H9 (cell line): ENCODE data around the gene PAPOLG. TPM values are rescaled to one million over a fixed set of nuclear protein-coding genes. Genes with fewer than 3 reads are reported as not detected.

Source experiments
- DNase-seq: peaks from one replicate; pipeline ENCODE4 v3.0.0-alpha.2; 2017
- H2AFZ ChIP-seq: one replicate; pipeline ENCODE4 v1.6.1; 2013; ENCODE audit warnings: mild to moderate bottlenecking, low read length, control low read depth, moderate library complexity
- H2AK5ac ChIP-seq: 2 replicates; pipeline ENCODE4 v1.6.1; 2013; ENCODE audit warnings: low read length, control low read depth, mixed read lengths; ENCODE audit not compliant: insufficient read length
- H2BK120ac ChIP-seq: one replicate; pipeline ENCODE4 v1.6.1; 2013; ENCODE audit warnings: low read depth, mild to moderate bottlenecking, low read length, control low read depth, inconsistent platforms; ENCODE audit not compliant: poor library complexity, severe bottlenecking
- H2BK12ac ChIP-seq: 2 replicates; pipeline ENCODE4 v1.6.1; 2013; ENCODE audit warnings: low read length, control low read depth, mixed read lengths, low read depth; ENCODE audit not compliant: insufficient read length
- H2BK15ac ChIP-seq: 2 replicates; pipeline ENCODE4 v1.6.1; 2013; ENCODE audit warnings: low read depth, low read length, control low read depth
- H2BK20ac ChIP-seq: one replicate; pipeline ENCODE4 v1.6.1; 2013; ENCODE audit warnings: low read depth, mild to moderate bottlenecking, low read length, control low read depth, inconsistent platforms; ENCODE audit not compliant: poor library complexity, severe bottlenecking
- H2BK5ac ChIP-seq: 2 replicates; pipeline ENCODE4 v1.6.1; 2013; ENCODE audit warnings: low read length, control low read depth, mixed read lengths; ENCODE audit not compliant: insufficient read length
- H3K14ac ChIP-seq: 2 replicates; pipeline ENCODE4 v1.6.1; 2013; ENCODE audit warnings: low read length, control low read depth; ENCODE audit not compliant: insufficient read depth
- H3K18ac ChIP-seq: 2 replicates; pipeline ENCODE4 v1.6.1; 2013; ENCODE audit warnings: low read depth, mild to moderate bottlenecking, mixed read lengths, low read length, control low read depth; ENCODE audit not compliant: insufficient read length
- H3K23ac ChIP-seq: 2 replicates; pipeline ENCODE4 v1.6.1; 2013; ENCODE audit warnings: low read length, control low read depth, mixed read lengths, low read depth; ENCODE audit not compliant: insufficient read length
- H3K23me2 ChIP-seq: 2 replicates; pipeline ENCODE4 v1.6.1; 2013; ENCODE audit warnings: low read depth, mild to moderate bottlenecking, mixed read lengths, low read length, control low read depth; ENCODE audit not compliant: insufficient read length, poor library complexity, severe bottlenecking
- H3K27ac ChIP-seq: 2 replicates; pipeline ENCODE4 v1.5.1; 2013; ENCODE audit warnings: low read length, control low read depth, mixed read lengths, low read depth; ENCODE audit not compliant: insufficient read length
- H3K27me3 ChIP-seq: 2 replicates; pipeline ENCODE4 v1.6.1; 2013; ENCODE audit warnings: low read length, control low read depth, inconsistent platforms; ENCODE audit not compliant: insufficient read depth
- H3K4ac ChIP-seq: 2 replicates; pipeline ENCODE4 v1.6.1; 2013; ENCODE audit warnings: low read depth, mild to moderate bottlenecking, control low read depth, inconsistent platforms, low read length, moderate library complexity
- H3K4me1 ChIP-seq: 2 replicates; pipeline ENCODE4 v1.6.1; 2013; ENCODE audit warnings: low read length, control low read depth, inconsistent platforms; ENCODE audit not compliant: insufficient read depth
- H3K4me2 ChIP-seq: 2 replicates; pipeline ENCODE4 v1.6.1; 2013; ENCODE audit warnings: low read length, control low read depth, mixed read lengths; ENCODE audit not compliant: insufficient read length, insufficient read depth
- H3K56ac ChIP-seq: 2 replicates; pipeline ENCODE4 v1.6.1; 2013; ENCODE audit warnings: low read depth, mild to moderate bottlenecking, mixed read lengths, low read length, control low read depth; ENCODE audit not compliant: insufficient read length
- H3K79me1 ChIP-seq: 2 replicates; pipeline ENCODE4 v1.6.1; 2013; ENCODE audit warnings: low read depth, mild to moderate bottlenecking, moderate library complexity, low read length, control low read depth, inconsistent platforms; ENCODE audit not compliant: insufficient read depth, poor library complexity, severe bottlenecking
- H3K79me2 ChIP-seq: 2 replicates; pipeline ENCODE4 v1.6.1; 2013; ENCODE audit warnings: low read length, control low read depth, inconsistent platforms; ENCODE audit not compliant: insufficient read depth
- H3K9ac ChIP-seq: 2 replicates; pipeline ENCODE4 v1.6.1; 2013; ENCODE audit warnings: low read length, control low read depth, mixed read lengths; ENCODE audit not compliant: insufficient read length; ENCODE audit errors: extremely low read depth
- H3K9me3 ChIP-seq: one replicate; pipeline ENCODE4 v1.6.1; 2013; ENCODE audit warnings: low read depth, low read length, inconsistent platforms; ENCODE audit not compliant: control insufficient read depth
- H3T11ph ChIP-seq: one replicate; pipeline ENCODE4 v1.6.1; 2013; ENCODE audit warnings: mild to moderate bottlenecking, low read length, control low read depth, inconsistent platforms
- H4K20me1 ChIP-seq: one replicate; pipeline ENCODE4 v1.6.1; 2013; ENCODE audit not compliant: control insufficient read depth, insufficient read length, insufficient read depth
- H4K5ac ChIP-seq: 2 replicates; pipeline ENCODE4 v1.6.1; 2013; ENCODE audit warnings: low read depth, mild to moderate bottlenecking, mixed read lengths, low read length, control low read depth; ENCODE audit not compliant: insufficient read length
- H4K8ac ChIP-seq: replicated peaks from 2 replicates; pipeline ENCODE4 v1.6.1; 2013; ENCODE audit warnings: low read length, control low read depth, mixed read lengths, low read depth; ENCODE audit not compliant: insufficient read length
- H4K91ac ChIP-seq: 2 replicates; pipeline ENCODE4 v1.6.1; 2013; ENCODE audit warnings: low read depth, mild to moderate bottlenecking, moderate library complexity, mixed read lengths, low read length, control low read depth; ENCODE audit not compliant: insufficient read length
- H3K27ac Mint-ChIP-seq, 3 experiments: 2 replicates in 2 of 3; 3 replicates in 1 of 3; pipeline ENCODE4 v1.8.0; 2020 to 2021; ENCODE audit warnings: mixed read lengths in 3 of 3, mild to moderate bottlenecking in 1 of 3, moderate library complexity in 1 of 3
- H3K27me3 Mint-ChIP-seq: 2 replicates; pipeline ENCODE4 v1.8.0; 2021; ENCODE audit warnings: low read depth, mild to moderate bottlenecking, moderate library complexity, mixed read lengths
- H3K36me3 Mint-ChIP-seq, 3 experiments: 2 replicates in 2 of 3; 3 replicates in 1 of 3; pipeline ENCODE4 v1.8.0; 2020 to 2021; ENCODE audit warnings: low read depth in 3 of 3, mixed read lengths in 3 of 3; ENCODE audit not compliant: insufficient read depth in 1 of 3
- H3K4me1 Mint-ChIP-seq, 2 experiments: 2 replicates each; pipeline ENCODE4 v1.8.0; 2020; ENCODE audit warnings: mixed read lengths in 2 of 2
- H3K4me3 Mint-ChIP-seq, 2 experiments: 2 replicates in 1 of 2; 3 replicates in 1 of 2; pipeline ENCODE4 v1.8.0; 2020 to 2021; ENCODE audit warnings: mild to moderate bottlenecking in 2 of 2, mixed read lengths in 2 of 2, moderate library complexity in 1 of 2
- H3K9me3 Mint-ChIP-seq, 2 experiments: 2 replicates in 1 of 2; 3 replicates in 1 of 2; pipeline ENCODE4 v1.8.0; 2020; ENCODE audit warnings: mild to moderate bottlenecking in 2 of 2, mixed read lengths in 2 of 2, moderate library complexity in 1 of 2
- WGBS: extraction: QIAGEN DNeasy Blood & Tissue Kit; methylation state at CpG from one replicate; pipeline ENCODE4 v1.1.7; 2013; ENCODE audit warnings: missing lambda C conversion rate, low lambda C conversion rate, mixed read lengths; ENCODE audit not compliant: insufficient read length; ENCODE audit errors: extremely low coverage; 5-methylcytosine and 5-hydroxymethylcytosine counted together
- total RNA-seq: library from RNA; stranded (reverse); gene quantifications from 2 replicates; pipeline ENCODE4 v1.2.1, GENCODE V29; 2021
- TF ChIP-seq, protein P1 (sequence below): fragments of 200-600 bp; sonication (generic); conservative IDR thresholded peaks from 3 replicates; pipeline ENCODE4 v1.8.0; 2021; ENCODE audit warnings: antibody characterized with exemption, mild to moderate bottlenecking

Gene PAPOLG
- total RNA-seq, 1 experiment from 2014 or later = 19.2 TPM

DNA sequence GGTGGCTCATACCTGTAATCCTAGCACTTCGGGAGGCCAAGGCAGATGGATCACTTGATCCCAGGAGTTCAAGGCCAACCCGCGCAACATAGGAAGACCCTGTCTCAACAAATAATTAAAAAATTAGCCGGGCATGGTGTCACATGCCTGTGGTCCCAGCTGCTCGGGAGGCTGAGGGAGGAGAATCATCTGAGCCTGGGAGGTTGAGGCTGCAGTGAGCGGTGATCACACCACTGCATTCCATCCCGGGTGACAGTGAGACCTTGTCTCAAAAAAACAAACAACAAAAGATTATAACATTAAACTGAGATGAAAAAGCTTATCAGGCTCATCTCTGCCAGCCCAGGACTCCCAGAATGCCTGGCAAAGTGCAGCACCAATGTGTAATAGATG, 50.5 kb downstream of the PAPOLG start:
- Mint-ChIP-seq H3K9me3 (no peaks in the 10 kb centered on the region; a peak in 1 of 5 replicates), H3K36me3 (no peaks in the 10 kb centered on the region), H3K27ac (0 out of 7 replicates have a peak overlapping the region, but pooled peaks of 1 of the 3 experiments have one; percentile 56), H3K4me1 (peaks cover 13 to 19% of the 10 kb centered on the region in 2 experiments), H3K27me3 (peaks cover 2% of the 10 kb centered on the region; the same call in 1 of the 2 replicates), H3K4me3 (no peak overlapping the region)
- no peak overlapping the region for H2AFZ ChIP-seq
- H4K91ac ChIP-seq = no peak overlapping the region
- no peak overlapping the region for H2BK15ac ChIP-seq
- H4K8ac ChIP-seq = no peak overlapping the region
- no peak overlapping the region for H3T11ph ChIP-seq
- H3K79me2 ChIP-seq = no peaks in the 10 kb centered on the region
- H3K9me3 ChIP-seq = no peaks in the 10 kb centered on the region
- DNase-seq = no peak
- H3K27ac ChIP-seq = no peak overlapping the region
- no peak overlapping the region for H2BK12ac ChIP-seq
- no peaks in the 10 kb centered on the region for H4K20me1 ChIP-seq
- no peak overlapping the region for H4K5ac ChIP-seq
- TF ChIP-seq, protein P1, sequence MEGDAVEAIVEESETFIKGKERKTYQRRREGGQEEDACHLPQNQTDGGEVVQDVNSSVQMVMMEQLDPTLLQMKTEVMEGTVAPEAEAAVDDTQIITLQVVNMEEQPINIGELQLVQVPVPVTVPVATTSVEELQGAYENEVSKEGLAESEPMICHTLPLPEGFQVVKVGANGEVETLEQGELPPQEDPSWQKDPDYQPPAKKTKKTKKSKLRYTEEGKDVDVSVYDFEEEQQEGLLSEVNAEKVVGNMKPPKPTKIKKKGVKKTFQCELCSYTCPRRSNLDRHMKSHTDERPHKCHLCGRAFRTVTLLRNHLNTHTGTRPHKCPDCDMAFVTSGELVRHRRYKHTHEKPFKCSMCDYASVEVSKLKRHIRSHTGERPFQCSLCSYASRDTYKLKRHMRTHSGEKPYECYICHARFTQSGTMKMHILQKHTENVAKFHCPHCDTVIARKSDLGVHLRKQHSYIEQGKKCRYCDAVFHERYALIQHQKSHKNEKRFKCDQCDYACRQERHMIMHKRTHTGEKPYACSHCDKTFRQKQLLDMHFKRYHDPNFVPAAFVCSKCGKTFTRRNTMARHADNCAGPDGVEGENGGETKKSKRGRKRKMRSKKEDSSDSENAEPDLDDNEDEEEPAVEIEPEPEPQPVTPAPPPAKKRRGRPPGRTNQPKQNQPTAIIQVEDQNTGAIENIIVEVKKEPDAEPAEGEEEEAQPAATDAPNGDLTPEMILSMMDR = no peak
- H3K18ac ChIP-seq = no peak overlapping the region
- H2BK5ac ChIP-seq = no peak overlapping the region
- no peaks in the 10 kb centered on the region for H3K23me2 ChIP-seq
- H2BK20ac ChIP-seq = no peak overlapping the region
- no peak overlapping the region for H2AK5ac ChIP-seq
- no peaks in the 10 kb centered on the region for H3K4me1 ChIP-seq
- no peak overlapping the region for H2BK120ac ChIP-seq
- H3K79me1 ChIP-seq = no peaks in the 10 kb centered on the region
- no CpG with 5 or more reads among the region's 7 CpGs for WGBS
- no peak overlapping the region for H3K14ac ChIP-seq
- no peak overlapping the region for H3K9ac ChIP-seq
- no peak overlapping the region for H3K4me2 ChIP-seq
- H3K56ac ChIP-seq = no peak overlapping the region
- no peak overlapping the region for H3K4ac ChIP-seq
- no peaks in the 10 kb centered on the region for H3K27me3 ChIP-seq
- no peak overlapping the region for H3K23ac ChIP-seq
